ENCODE data around the gene MYO9A.

DNA sequence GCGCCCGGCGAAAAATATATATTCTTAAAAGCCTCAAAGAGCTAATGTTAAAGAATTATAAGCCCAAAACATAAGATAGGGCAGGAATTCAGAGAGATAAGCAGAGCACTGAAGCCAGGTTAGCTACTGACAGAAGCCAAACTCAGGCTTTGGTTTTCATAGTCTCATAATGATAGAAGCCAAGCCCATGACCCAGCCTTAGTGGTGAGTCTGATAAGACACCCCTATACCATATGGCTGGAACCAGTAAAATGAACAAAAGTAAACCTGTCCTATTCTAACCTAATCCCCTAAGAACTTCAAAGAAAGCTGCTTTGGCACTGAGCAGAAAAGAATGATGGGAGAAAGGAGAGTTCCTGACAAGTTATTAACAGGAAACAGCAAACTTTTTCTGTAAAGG is 25.9 kb downstream of the MYO9A start:
- TF ChIP-seq JUND (IDR thresholded peaks at IDR 0.05) (no peak), YY1 (IDR thresholded peaks at IDR 0.05; ENCODE audit: extremely low read depth, insufficient replicate concordance, low read depth, low read length) (no peak), EZH2 (IDR thresholded peaks at IDR 0.05) (no peak), TCF7L2 (IDR thresholded peaks at IDR 0.05; ENCODE audit: borderline replicate concordance, extremely low read depth, insufficient read depth, insufficient read length) (no peak), POLR2A (IDR thresholded peaks at IDR 0.05; ENCODE audit: borderline replicate concordance, extremely low read depth, insufficient read depth, insufficient read length) (no peak), REST (IDR thresholded peaks at IDR 0.05; ENCODE audit: low read depth) (no peak), SIN3A (IDR thresholded peaks at IDR 0.05; ENCODE audit: low read depth) (no peak), CBX3 (IDR thresholded peaks at IDR 0.05; ENCODE audit: low read depth) (no peak), POLR2AphosphoS5 (IDR thresholded peaks at IDR 0.05; ENCODE audit: low read depth, low read length) (no peak), CEBPB (IDR thresholded peaks at IDR 0.05; ENCODE audit: low read depth) (no peak), ZNF274 (IDR thresholded peaks at IDR 0.05; ENCODE audit: low read depth, low read length) (no peak)
- TF ChIP-seq, protein P1, sequence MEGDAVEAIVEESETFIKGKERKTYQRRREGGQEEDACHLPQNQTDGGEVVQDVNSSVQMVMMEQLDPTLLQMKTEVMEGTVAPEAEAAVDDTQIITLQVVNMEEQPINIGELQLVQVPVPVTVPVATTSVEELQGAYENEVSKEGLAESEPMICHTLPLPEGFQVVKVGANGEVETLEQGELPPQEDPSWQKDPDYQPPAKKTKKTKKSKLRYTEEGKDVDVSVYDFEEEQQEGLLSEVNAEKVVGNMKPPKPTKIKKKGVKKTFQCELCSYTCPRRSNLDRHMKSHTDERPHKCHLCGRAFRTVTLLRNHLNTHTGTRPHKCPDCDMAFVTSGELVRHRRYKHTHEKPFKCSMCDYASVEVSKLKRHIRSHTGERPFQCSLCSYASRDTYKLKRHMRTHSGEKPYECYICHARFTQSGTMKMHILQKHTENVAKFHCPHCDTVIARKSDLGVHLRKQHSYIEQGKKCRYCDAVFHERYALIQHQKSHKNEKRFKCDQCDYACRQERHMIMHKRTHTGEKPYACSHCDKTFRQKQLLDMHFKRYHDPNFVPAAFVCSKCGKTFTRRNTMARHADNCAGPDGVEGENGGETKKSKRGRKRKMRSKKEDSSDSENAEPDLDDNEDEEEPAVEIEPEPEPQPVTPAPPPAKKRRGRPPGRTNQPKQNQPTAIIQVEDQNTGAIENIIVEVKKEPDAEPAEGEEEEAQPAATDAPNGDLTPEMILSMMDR (IDR thresholded peaks at IDR 0.05 in 2 of 3, conservative IDR thresholded peaks at IDR 0.05 in 1 of 3; ENCODE audit: borderline replicate concordance in 1 of 3, insufficient read depth in 1 of 3, low read depth in 2 of 3, low read length in 2 of 3) = no peak
- TF ChIP-seq, protein P2, sequence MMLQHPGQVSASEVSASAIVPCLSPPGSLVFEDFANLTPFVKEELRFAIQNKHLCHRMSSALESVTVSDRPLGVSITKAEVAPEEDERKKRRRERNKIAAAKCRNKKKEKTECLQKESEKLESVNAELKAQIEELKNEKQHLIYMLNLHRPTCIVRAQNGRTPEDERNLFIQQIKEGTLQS (IDR thresholded peaks at IDR 0.05) = no peak
